Activated T-cell treated with anti-CD3 and anti-CD28 coated beads for 4 hours (primary cell): ENCODE results near the gene UNG.

Experiments
- DNase-seq: peaks from one replicate; pipeline ENCODE4 v3.0.0-alpha.2; 2020

UNG gene

DNA sequence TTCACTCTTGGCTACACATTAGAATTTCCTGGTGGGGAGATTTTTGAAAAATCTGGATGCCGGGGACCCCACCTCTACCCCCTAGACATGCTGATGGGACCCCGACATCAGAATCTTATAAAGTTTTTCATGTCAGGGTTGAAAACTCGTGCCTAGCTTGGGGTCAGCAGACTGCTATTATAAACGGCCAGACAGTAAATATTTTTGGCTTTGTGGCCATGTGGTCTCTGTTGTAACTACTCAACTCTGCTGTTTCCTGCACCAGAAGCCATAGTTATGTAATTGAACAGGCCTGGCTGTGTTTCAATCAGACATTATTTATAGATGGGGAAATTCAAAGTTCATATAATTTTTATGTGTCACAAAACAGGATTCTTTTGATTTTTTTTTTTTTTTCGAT lies 60.6 kb downstream of the UNG start:
- no peak for DNase-seq

DNA sequence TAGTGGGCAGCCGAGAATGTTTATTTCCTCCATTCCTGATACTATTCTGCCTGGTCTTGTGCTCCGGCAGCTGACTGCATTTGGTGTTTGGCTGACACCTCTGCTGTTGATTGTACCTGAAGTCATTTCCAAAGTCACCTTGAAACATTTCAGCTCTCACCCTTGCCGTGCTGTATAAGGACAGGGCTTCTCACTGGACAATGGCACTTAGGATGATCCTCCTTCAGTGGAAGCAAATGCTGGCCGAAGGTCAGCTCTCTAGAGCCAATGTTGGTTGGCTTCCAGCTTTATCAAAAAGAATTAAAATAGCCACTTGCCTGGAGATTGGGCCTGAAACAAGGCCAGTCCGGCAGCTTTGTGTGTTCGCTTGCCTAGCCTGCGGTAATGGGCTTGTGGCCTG lies 63.0 kb downstream of the UNG start:
- no peak for DNase-seq
